Measurements from ENCODE around the gene TMPRSS3. TPM values are rescaled to one million over a fixed set of nuclear protein-coding genes. Genes with fewer than 3 reads are reported as not detected.

TMPRSS3 gene
- total RNA-seq, 2 donors from 2014 or later, result not detected

DNA sequence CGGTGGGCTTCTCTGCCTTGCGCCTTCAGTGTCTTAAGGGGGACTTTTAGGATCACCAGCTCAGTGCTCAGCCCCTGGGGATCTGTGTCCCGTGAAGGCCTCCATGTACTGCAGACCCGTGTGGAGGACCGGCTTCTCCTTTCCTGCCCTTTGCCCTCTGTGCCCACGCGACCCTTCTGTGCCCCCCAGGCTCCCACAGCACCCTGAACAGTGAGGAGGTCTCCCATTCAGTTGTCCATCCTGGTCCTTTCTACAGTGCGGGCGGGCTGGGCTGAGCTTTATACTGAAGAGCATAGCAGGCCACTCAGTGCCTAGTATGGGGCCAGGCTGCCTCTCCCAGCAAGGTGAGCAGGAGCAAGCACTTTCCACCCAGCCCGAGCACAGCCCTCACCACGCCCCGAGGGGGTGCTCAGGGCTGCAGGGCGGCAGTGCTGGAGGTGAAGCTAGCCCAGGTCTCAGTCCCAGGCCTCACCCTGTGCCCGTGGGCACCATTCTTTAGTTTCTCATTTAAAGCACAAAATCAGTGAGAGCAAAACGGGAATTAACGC lies 21.9 kb downstream of the TMPRSS3 start:
- DNase-seq, result no peak
- H3K27ac Mint-ChIP-seq, result no peak overlapping the region
- H3K27ac ChIP-seq (ENCODE audit: low read depth, low read length), result no peak overlapping the region
- H3K9me3 ChIP-seq (ENCODE audit: control insufficient read depth, low read length), result no peaks in the 10 kb centered on the region
- H3K36me3 ChIP-seq (ENCODE audit: control insufficient read depth, insufficient read depth, low read length), result no peaks in the 10 kb centered on the region
- no peaks in the 10 kb centered on the region for H3K27me3 ChIP-seq (ENCODE audit: control insufficient read depth, insufficient read depth, low read length, poor library complexity, severe bottlenecking)
- H3K4me3 ChIP-seq (ENCODE audit: low read length), result no peak overlapping the region
- WGBS, 2 experiments (ENCODE audit: insufficient coverage in 1 of 2, insufficient read length in 1 of 2), result 91 to 92% methylated on average over 11 to 16 of the region's 16 CpGs
- TF ChIP-seq, protein P1, sequence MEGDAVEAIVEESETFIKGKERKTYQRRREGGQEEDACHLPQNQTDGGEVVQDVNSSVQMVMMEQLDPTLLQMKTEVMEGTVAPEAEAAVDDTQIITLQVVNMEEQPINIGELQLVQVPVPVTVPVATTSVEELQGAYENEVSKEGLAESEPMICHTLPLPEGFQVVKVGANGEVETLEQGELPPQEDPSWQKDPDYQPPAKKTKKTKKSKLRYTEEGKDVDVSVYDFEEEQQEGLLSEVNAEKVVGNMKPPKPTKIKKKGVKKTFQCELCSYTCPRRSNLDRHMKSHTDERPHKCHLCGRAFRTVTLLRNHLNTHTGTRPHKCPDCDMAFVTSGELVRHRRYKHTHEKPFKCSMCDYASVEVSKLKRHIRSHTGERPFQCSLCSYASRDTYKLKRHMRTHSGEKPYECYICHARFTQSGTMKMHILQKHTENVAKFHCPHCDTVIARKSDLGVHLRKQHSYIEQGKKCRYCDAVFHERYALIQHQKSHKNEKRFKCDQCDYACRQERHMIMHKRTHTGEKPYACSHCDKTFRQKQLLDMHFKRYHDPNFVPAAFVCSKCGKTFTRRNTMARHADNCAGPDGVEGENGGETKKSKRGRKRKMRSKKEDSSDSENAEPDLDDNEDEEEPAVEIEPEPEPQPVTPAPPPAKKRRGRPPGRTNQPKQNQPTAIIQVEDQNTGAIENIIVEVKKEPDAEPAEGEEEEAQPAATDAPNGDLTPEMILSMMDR (conservative IDR thresholded peaks at IDR 0.05), result no peak
- no peaks in the 10 kb centered on the region for H3K36me3 Mint-ChIP-seq (ENCODE audit: low read depth)
- H3K9me3 Mint-ChIP-seq, result no peaks in the 10 kb centered on the region
- peaks cover 4% of the 10 kb centered on the region for H3K4me1 Mint-ChIP-seq
- H3K4me1 ChIP-seq (ENCODE audit: control insufficient read depth, insufficient read depth, low read length), result no peaks in the 10 kb centered on the region
- H3K27me3 Mint-ChIP-seq (ENCODE audit: insufficient read depth), result peaks cover 4% of the 10 kb centered on the region
- H3K9ac ChIP-seq (ENCODE audit: extremely low read depth, low read length, poor library complexity, severe bottlenecking), result no peak overlapping the region
- no peak overlapping the region for H3K4me3 Mint-ChIP-seq

DNA sequence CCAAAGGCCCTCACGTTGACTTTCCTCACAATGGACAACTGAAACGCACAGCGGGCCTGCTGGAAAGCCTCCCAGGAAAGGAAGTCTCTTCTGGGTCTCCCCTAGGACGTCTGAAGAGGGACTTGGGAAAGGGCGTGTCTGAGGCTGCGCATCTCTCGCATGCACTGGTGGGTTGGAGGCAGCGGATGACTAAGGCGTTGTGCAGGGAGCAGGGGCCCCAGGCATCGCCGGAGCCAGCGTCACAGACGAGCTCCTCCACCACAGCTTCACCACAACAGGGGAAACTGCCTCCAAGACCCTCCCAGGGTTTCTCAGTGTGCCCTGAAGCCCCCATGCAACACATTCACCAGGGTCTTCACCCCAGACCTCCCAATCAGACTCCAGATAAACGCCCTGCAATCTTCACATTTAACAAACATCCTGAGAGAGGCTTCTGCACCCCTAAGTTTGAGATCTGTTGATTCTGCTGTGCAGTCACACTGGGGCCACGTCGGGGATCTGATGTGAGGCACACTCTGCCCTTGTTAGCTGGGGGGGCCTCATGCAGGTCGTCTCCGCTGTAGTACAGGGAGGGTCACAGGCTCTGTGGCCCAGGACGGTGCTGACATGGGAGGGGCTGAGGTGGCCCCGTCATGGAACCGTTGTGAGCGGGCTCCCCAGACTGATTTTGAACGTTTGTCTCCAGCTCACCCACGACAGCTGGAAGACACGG lies 22.5 kb downstream of the TMPRSS3 start:
- Mint-ChIP-seq H3K27me3 (ENCODE audit: insufficient read depth) (peaks cover 4% of the 10 kb centered on the region), H3K9me3 (no peaks in the 10 kb centered on the region), H3K4me1 (peaks cover 4% of the 10 kb centered on the region), H3K4me3 (no peak overlapping the region), H3K27ac (no peak overlapping the region), H3K36me3 (ENCODE audit: low read depth) (no peaks in the 10 kb centered on the region)
- Histone ChIP-seq H3K4me3 (ENCODE audit: low read length) (no peak overlapping the region), H3K36me3 (ENCODE audit: control insufficient read depth, insufficient read depth, low read length) (no peaks in the 10 kb centered on the region), H3K9ac (ENCODE audit: extremely low read depth, low read length, poor library complexity, severe bottlenecking) (no peak overlapping the region), H3K27me3 (ENCODE audit: control insufficient read depth, insufficient read depth, low read length, poor library complexity, severe bottlenecking) (no peaks in the 10 kb centered on the region), H3K9me3 (ENCODE audit: control insufficient read depth, low read length) (no peaks in the 10 kb centered on the region), H3K27ac (ENCODE audit: low read depth, low read length) (no peak overlapping the region), H3K4me1 (ENCODE audit: control insufficient read depth, insufficient read depth, low read length) (no peaks in the 10 kb centered on the region)
- DNase-seq, result no peak
- TF ChIP-seq, protein P1 (conservative IDR thresholded peaks at IDR 0.05), result no peak
- WGBS, 2 experiments (ENCODE audit: insufficient coverage in 1 of 2, insufficient read length in 1 of 2), result 86 to 89% methylated on average over 13 to 25 of the region's 25 CpGs

DNA sequence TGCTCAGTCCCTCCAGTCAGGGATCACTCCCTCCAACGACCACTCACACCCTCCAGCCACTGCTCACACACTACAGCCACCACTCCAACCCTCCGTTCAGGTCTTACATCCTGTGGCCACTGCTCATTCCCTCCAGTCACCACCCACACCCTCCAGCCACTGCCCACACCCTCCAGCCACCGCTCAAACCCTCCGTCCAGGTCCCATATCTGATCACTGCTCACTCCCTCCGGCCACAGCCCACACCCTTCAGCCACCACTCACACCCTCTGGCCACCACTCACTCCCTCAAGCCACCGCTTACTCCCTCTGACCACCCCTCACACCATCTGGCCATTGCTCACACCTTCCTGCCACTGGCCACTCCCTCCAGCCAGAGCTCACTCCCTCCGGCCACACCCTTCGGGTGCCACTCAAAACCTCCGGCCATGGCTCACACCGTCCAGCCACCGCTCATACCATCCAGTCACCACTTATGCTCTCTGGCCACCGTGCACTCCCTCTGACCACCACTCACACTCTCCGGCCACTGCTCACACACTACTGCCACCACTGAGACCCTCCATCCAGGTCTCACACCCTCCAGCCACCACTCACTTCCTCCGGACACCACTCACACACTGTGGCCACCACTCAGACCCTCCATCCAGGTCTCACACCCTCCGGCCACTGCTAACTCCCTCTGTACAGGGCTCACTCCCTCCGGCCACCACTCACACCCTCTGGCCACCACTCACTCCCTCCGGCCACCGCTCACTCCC lies 24.8 kb downstream of the TMPRSS3 start:
- no peak for DNase-seq
- Mint-ChIP-seq H3K4me3 (no peak overlapping the region), H3K36me3 (ENCODE audit: low read depth) (no peaks in the 10 kb centered on the region), H3K9me3 (no peaks in the 10 kb centered on the region), H3K27me3 (ENCODE audit: insufficient read depth) (peaks cover 2% of the 10 kb centered on the region), H3K27ac (no peak overlapping the region), H3K4me1 (peaks cover 12% of the 10 kb centered on the region)
- WGBS, 2 experiments (ENCODE audit: insufficient coverage in 1 of 2, insufficient read length in 1 of 2), result 83 to 91% methylated on average over 12 to 18 of the region's 18 CpGs
- TF ChIP-seq, protein P1 (conservative IDR thresholded peaks at IDR 0.05), result no peak
- H3K36me3 ChIP-seq (ENCODE audit: control insufficient read depth, insufficient read depth, low read length), result no peaks in the 10 kb centered on the region
- no peak overlapping the region for H3K4me3 ChIP-seq (ENCODE audit: low read length)
- no peaks in the 10 kb centered on the region for H3K9me3 ChIP-seq (ENCODE audit: control insufficient read depth, low read length)
- H3K27ac ChIP-seq (ENCODE audit: low read depth, low read length), result no peak overlapping the region
- no peaks in the 10 kb centered on the region for H3K27me3 ChIP-seq (ENCODE audit: control insufficient read depth, insufficient read depth, low read length, poor library complexity, severe bottlenecking)
- H3K9ac ChIP-seq (ENCODE audit: extremely low read depth, low read length, poor library complexity, severe bottlenecking), result no peak overlapping the region
- peaks cover 4% of the 10 kb centered on the region for H3K4me1 ChIP-seq (ENCODE audit: control insufficient read depth, insufficient read depth, low read length)
